ENCODE measurements around the gene TRIP4.

TRIP4 gene

DNA sequence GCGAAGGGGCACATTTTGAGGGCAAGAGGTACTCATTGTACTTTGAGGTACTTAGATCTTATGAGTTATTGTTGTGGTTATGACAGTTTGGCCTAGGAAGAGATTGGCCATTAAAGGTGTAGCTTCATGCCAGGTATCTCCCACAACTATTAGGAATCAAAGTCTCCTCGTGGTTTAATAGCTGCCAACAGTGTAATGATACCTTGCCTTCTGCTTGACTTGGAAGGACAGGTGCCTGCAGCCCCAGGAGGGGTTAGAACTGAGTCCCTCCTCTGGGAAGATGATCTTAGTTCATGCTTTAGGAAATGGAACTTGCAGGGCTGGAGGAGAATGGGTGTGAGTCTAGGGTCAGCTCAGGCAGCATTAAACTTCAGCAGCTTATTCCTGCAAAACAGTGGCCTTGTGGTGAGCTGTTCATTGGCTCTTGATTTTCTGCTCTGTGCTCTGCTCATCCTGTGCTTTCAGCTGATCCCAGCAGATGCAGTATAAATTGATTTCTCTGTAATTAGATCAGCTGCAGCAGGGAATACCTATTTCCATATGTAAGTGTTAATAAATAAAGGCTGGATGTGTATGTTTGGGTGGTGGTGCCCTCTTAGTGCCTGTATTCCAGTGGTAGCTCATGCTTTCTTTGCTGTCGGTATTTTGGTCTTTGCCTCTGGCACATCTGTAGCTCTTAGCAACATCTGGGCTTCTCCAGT is 113.2 kb downstream of the TRIP4 start:
- no peak for DNase-seq

DNA sequence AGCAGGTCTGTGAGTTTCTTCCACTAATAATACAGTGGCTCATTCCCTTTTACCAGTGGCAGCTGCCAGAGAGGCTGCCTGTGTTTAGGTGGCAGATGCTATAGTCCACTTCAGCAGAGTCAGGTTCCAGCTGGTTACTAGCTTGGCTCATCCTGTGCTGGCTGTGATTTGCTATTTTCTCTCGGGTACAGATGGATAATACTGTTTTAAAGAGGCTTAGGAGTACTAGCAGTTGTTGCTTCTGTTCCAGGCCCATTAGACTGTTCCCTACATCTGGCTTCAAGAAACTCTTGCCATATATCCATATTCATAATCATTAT is 113.7 kb downstream of the TRIP4 start:
- no peak for DNase-seq

DNA sequence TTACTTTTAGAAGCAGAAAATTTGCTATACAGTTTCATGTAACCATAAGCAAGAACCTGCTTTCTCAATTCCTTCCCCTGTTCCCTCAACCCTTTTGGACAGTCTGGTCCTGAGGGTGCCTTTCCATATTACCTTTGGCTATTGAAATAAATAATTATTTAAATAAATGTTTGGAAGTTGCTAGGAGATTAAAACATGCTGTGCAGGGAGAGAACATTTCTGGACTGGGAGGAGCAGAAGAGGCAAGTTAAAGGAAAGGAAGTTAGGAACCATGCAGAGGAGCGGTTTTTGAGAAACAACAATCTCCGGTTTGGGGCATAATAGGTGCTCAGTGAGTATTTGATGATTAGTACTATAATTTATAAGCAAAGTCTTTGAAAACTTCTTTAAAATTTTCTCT is 114.5 kb downstream of the TRIP4 start:
- no peak for DNase-seq

GRCh38 chr15:64502551-64502950 is 114.9 kb downstream of the TRIP4 start:
- DNase-seq: peak; percentile 22

DNA sequence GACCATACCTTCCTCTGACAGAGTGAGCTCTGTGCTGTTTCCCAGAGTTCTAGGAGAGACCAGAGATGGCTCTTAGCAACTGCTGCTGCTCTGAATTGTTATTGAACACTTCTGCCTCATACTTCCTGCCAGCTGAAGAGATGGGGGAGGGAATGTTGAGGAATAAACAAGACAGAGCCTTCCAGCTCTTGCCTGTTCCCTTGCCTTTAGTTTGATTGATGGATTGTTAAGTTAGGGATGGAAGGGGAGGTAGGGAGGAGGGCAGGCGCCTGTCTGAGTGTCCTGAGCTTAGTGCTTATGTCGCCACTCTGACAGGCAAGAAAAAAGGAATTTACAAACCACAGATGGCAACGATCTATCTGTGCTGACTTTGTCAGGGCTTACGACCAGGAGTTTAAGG is 115.6 kb downstream of the TRIP4 start:
- DNase-seq: peak; percentile 62

DNA sequence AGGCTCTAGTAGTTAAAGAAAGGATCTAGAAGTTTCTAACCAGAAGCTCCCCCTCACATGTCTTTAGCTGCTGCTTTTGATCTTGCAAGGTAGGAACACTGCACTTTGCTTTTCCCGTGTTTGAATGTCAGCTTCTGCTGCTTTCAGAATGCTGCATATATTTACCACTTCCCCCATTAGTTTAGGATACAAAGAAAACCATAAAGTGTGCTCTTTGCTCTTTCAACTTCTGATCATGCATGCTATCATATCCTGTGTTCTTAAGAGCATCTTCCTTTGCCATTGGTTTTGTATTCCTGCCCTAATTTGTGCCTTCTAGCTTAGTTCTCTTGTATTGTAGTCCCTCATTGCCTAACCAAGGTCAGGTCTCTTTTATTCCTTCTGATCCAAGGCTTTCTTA is 116.0 kb downstream of the TRIP4 start:
- no peak for DNase-seq

Measured in fibroblast of skin of right quadriceps (primary cell).